Renal cortex interstitium (tissue), 11 donors: ENCODE results near the gene KLHL21. TPM values are rescaled to one million over a fixed set of nuclear protein-coding genes. Genes with fewer than 3 reads are reported as not detected.
"Not testable (repeated sequence)": the region's sequence is repeated elsewhere in the genome, so short reads cannot be mapped to it uniquely, and the experiment has no call there.

Experiments
- DNase-seq, 11 donors: peaks; one replicate each; pipeline ENCODE4 v3.0.0-alpha.2; 2013; ENCODE audit warnings: low read depth in 9 of 11, low spot score in 4 of 11; ENCODE audit errors: extremely low read depth in 1 of 11
- polyA plus RNA-seq, 3 donors: library from polyadenylated mRNA; unstranded; fragments of 120-200 nt; gene quantifications; one replicate each; pipeline ENCODE4 v1.2.1, GENCODE V29; 2013; ENCODE audit not compliant: insufficient read length in 3 of 3

Gene KLHL21
- polyA plus RNA-seq, 3 donors: 12.1 to 17.7 (median 15.4) TPM

DNA sequence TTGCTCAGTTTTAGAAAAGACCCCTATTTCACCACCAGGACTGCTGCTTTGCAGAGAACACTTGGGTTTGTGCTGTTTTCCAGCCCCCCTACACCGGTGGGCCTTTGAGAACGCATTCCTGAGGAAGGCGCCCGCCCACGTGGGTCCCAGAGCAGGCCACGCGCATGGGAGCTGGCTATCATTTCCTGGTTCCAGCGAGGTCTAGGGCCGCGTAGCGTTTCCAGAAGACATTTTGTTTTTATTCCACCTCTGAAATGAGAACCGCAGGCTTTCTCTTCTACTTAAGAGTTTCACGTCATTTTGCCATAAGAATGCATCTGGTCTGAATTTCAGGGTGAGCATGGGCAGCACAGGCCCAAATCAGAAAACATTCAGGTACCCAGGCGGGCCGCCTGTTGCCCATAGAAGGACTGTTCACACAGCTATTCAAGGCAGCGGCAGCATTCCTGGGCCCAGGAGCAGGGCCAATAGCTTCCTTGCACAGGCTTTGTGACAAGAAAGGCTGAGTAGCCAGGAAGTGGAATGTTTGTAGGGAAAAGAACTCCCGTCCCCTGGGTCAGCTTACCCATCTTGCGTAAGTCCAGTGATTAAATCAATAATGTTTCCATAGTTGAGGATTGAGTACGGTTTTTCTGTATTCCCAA lies 1.4 kb upstream of the KLHL21 start:
- peak in 3 of 11 donors; percentile 54 to 75 (median 64) for DNase-seq

DNA sequence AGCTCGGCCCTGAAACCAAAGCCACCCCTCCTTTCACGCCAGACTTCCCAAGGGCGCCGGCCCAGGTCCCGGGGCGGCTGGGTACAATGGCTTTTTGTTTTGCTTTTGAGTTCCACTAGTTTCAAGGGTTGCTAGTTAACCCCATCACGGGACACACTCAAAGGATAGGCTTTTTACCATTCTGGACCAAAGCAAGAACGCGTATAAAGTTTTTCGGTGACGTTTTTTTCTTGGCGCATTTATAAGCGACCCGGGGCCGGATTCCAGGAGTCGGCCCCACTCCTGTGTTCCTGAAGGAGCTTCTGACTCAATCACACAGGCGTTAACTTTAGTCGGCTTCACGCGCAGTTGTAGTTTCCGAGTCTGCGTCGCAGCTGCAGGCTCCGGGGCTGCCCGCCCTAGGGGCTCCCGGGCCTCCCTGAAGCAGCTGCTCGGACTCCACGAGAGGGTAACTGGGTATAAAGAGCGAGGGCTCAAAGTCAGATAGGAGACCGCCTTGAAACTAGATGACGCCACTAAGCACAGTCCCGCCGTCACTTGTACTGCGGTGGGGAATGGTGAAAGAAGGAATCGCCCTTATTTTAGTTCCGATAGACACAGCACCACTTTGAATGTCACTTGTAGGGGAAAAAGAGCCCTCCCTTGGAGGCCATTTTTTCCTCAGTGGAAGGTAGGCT lies 707 bp upstream of the KLHL21 start:
- DNase-seq: peak in 4 of 11 donors; percentile 49 to 64 (median 52)

DNA sequence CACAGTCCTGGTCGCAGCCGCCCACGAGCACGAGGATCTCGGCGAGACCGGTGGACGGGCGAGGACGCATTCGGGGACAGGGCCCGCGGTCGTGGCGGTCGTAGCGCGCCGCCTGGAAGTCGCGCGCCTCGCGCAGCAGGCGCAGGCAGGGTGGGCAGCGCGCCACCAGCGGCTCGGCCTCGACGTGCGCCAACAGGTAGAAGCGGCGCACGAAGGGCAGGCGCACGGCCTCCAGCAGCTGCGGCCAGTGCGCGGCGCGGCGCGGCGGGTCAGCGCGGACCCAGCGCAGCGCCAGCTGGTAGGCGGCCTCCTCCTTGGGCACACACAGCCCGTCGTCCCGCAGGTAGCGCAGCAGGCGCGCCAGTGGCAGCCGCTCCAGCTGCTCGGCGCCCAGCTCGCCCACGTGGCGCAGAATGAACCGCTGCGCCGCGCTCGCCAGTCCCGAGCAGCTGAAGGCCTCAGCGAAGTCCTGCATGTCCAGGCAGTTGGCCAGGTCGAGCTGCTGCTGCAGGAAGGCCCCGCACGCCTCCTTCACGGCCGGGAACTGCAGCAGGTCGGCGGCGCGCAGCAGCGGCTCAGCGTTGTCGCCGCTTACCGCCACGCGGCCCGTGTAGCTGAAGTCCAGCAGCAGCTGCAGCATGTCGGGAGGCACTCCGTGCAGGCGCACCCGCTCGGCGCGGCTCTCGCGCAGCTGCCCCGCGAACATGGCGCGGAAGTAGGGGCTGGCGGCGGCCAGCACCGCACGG lies 573 bp downstream of the KLHL21 start:
- peak in 1 of 11 donors; percentile 48 for DNase-seq

DNA sequence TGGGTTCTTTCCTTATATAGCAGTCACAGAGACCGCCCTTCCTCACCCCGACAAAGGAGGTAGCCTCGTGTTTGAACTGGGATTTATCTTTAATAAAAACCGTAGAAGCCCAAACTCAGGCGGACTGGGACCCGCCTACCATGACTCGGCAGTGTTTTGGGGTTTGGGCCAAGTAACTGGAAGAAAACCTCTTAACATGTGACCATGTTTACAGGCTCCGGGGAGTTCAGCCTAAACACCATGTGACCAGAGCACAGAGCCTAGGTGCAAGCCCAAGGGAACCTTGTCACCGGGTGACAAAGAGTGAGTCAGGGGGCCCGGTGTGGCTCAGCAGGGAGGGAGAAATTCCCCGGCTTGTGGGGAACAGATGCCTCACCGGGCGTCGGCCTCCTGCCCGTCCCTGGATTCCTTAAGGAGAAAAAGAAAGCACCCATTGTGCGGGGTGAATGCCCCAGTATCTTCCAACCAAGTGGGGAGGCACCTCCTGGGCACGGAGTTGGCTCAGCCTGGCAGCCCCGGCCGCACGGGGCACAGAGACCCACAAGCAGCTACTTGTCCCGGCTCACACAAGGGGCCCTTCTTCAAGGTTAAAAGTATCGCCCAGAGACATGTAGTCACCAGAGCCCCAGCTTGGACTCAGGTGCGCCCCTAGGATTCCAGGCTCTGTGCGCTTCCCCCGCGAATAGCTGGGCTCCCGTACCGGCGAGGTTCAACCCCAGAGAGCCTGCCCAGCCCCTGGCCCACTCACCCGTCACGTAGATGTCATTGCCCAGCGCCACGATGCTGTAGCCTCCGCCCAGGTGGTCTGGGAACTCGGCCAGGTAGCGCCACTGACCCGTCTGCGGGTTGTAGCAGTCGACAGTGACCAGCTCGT lies 1.4 kb downstream of the KLHL21 start:
- DNase-seq: peak in 1 of 11 donors; percentile 50

DNA sequence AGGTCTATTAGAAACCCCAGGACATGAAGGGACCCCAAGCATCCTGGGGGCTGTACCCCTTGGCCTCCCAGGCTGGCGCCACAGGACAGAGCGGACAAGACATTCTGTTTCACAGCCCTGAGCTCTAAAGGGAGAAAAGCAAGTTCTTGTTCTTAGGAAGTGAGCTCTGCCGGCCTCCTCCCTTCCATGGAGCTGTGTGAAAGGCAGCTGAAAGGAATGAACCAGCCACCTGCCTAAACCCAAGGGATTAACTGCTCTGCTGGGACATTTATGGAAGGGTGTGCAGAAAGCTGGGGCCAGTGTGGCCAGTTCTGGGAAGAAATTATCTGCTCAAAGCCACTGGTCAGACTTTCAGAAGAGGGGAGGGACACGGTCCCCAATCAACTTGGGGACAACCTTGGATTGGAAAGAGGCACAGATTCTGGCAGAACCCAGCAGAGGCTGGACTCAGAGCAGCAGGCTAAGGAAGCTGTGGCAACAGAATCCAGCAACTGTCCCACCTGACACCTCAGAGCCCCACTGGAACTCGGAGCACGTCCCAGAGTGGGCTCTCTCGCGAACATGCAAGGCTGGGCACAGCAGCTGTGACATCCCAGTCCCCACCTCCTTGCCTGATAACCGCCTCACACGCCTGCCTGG lies 2.1 kb downstream of the KLHL21 start:
- DNase-seq: no peak

DNA sequence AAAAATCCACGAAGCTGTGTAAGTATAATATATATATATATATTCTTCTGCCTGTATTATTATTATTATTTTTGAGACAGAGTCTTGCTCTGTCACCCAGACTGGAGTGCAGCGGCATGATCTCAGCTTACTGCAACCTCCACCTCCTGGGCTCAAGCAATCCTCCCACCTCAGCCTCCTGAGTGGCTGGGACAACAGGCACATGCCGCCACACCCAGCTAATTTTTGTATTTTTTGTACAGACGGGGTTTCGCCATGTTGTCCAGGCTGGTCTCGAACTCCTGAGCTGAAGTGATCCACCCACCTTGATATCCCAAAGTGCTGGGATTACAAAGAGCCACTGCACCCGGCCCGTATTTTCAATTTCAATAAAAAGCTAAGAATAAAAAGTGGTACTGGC lies 2.7 kb downstream of the KLHL21 start:
- DNase-seq: not testable (repeated sequence)

DNA sequence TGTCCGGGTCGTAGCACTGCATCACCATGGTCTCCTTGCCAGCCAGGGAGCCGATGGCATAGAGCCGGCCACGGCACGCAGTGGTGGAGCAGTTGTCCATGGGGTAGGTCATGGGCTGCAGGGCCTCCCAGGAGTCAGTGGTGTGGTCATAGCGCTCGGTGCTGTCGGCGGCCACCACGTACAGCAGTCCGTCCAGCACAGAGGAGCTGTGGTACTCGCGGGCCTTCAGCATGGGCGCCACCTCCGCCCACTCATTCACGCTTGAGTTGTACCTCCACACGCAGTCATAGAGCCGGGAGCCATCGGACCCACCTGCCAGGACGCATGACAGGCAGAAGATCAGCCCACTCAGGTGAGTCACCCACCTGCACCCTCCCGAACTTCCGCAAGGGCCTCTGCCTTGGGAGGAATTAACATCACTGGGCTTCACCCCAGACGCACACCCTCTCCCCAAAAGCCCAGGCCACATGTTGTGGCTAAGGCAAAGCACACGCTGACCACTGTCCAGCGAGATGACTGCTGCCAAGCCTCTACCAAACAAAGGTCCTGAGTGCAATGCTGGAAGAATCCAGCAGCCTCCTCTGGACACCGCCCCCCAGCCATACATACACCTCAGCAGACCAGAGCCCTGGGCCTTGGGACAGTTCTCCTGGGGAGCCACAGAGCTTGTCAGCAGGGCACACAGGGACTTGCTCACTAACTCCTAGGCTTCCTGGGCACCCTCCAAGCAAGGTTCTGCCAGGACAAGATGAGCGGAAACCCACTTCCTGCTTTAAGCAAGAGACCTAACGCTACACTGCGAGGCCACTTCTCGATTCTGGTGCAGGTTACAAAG lies 3.3 kb downstream of the KLHL21 start:
- no peak for DNase-seq

DNA sequence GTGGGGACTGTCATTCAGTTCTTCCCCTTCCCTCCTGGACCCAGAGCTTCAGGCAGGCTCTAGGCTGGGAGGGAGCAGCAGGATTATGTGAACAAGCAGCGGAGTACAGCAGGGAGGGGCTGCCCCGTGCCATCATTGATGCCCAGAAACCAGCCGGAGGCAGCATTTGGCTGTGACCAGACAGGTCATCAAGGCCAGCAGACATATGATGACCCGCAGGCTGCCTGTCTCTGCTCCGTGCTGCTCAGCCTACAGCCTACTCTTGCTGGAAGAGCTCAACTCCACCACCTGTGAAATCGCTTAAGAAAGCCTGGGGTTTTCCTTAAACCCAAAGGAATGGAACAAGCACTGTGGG lies 4.9 kb downstream of the KLHL21 start:
- no peak for DNase-seq

DNA sequence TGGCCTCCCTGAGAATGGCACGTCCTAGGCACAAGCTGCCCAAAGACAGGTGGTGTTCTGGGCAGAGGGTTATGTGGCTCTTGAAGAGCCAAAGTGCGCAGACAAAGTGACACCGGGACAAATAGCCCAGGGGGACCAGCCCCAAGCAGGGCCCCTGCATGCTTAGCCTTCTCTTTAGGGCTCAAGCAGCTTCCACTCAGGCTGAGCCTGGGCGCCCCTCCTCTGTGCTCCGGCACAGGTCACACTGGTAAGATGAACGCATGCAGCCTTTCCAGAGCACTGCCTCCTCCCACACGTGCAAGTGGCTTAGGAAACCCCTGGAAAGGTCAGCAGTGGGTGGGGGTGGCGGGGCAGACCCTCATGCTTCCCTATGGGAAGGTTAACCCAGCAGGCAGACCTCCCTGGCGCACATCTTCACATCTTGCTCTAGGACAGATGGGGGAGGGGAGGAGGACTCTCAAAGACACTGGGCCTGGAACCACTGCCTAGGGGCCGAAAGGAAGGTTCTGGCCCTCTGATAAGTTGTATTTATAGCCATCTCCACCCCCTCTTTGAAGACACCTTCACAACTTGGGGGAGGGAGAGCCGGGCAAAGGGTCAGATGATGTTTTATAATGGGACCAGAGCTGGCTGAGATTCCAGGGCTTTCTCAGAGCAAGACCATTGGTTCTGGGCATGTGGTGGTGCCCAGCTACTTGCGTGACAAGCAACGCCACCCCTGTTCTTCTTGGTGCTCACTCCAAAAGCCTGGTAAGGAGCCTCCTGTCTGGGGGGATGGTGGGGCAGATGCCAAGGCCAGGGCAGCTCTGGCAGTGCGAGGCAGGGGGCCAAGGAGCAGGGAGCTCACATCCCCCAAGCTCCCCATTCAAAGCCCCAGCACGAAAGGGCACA lies 5.5 kb downstream of the KLHL21 start:
- no peak for DNase-seq

DNA sequence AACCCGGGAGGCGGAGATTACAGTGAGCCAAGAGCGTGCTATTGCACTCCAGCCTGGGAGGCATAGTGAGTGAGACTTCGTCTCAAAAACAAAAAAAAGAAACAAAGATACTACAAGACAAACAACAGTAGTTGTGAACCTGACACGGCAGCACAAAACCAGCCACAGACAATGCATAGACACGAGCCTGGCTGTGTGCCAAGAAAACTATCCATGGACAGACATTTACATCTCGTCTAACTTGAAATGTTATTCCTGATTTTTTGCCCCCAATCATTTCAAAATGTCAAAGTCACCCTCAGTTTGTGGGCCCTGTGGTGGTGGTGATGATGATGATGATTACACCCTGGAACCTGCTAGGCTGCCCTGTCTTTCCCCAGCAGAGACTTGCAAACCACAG lies 6.3 kb downstream of the KLHL21 start:
- DNase-seq: no peak

DNA sequence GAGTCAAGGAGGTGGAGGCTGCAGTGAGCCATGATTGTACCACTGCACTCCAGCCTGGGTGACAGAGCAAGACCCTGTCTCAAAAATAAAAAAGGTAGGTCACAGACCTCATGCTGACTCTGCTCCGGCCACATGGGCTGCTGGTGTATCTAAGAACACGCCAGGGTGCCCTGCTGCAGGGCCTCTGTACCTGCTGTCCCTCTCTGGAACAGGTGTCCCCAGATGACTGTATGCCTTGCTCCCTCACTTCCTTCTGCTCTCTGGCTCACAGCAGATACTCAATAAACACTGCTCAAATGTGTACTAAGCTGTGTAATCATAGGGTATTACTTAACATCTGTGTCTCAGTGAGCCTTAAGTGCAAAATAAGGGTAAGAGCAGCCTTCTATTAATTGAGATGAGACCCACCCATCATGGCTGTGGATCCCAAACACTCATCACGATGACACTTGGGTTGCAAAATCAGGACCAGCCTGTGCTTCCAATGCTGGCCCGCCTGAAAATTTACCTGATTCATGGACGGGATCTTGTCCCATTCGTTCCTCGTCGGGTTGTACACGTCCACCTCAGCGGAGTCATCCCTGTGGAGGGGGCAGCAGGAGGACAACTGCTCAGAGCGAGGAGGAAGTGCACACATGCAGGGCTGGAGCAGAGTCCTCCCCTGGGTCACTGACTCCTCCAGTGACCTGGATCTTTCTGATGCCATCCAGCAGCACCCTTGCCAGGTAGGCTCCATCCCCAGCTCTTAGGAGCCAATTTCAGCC lies 7.5 kb downstream of the KLHL21 start:
- no peak for DNase-seq

DNA sequence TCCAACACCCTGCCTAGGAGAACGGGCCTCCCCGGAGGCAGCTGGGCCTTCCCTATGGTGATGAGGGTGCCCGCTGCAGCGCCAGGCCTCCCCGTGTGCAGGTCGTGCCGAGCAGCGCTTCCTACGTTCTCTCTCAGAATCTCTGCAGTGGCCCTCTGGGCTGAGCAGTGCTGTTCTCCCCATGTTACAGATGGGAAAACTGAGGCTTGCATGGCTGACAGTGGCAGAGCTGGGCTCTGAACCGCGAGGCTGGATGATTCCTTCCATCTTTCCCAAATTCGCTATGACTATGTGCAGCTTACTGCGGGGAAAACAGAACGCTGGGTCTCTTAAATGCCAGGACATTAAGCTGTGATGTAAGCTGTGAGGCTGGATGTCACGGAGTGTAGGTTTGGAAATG lies 8.9 kb downstream of the KLHL21 start:
- DNase-seq: no peak

DNA sequence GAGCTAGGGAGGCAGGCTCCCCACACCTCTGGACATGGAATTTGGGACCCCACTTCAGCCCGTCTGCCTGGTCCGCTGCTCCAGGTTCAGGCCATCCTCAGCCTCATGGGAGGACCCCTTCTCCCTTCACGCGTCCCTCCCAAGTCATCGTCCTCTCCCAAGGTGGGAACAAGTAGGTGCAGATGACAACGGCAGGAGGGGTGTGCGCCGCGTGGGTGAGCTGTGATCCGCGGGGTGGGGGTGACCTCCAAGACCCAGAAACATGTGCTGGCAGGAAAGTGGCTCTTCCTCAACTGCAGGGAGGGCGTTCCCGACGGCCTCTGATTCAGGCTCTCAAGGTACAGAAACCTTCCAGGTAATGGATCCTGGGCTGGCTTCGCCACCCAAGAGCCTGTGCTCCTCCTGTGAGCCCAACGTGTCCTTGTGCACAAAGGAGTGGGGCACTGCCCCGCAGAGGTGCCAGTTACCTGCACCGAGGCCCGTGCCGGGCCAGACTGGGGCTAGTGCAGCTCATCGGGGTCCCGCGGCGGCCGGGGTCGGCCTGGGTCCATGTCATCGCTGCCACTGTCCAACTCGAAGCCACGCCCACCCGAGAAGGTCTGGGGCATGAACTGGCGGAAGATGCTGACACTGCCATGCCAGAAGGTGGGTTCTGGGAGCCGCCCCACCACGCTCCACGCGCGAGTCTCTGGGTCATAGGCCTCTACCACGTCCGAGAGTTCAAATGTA lies 9.6 kb downstream of the KLHL21 start:
- no peak for DNase-seq

DNA sequence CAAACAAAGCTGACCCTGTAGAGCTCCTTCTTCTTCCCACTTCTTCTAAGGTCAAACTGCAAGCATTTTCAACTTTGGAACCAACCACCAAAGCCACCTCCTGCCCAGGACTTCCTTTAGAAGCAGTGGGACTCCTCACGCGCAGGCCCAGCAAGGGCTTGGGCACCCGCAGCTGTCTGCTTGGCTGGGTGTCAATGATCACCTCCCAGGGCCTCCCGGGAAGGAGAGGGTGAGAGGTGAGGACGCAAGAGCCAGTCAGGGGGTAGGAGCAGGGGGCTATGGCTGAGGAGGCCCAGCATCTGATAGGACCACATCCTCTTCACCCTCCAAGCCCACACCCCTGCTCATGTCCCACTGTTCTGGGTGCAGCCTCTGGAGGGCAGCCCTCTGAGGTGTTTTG lies 10.2 kb downstream of the KLHL21 start:
- DNase-seq: no peak

DNA sequence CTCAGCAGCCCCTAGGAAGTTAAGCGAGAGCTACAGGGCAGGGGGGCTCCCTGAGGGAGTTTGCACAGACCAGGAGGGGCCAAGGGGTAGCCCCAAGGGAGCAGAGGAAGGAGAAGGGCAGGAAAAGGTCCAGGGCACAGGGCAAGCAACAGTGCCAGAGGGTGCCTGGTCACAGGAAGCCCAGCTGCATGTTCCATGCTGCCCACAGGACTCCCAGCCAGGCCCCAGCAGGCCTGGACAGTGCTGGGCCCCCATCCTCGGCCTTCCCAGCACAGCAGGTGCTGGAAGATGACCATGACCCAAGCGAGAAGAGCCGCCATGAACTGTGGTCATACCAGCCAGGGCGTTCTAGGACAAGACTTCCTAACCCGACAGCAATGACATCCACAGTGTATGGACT lies 11.0 kb downstream of the KLHL21 start:
- no peak for DNase-seq

DNA sequence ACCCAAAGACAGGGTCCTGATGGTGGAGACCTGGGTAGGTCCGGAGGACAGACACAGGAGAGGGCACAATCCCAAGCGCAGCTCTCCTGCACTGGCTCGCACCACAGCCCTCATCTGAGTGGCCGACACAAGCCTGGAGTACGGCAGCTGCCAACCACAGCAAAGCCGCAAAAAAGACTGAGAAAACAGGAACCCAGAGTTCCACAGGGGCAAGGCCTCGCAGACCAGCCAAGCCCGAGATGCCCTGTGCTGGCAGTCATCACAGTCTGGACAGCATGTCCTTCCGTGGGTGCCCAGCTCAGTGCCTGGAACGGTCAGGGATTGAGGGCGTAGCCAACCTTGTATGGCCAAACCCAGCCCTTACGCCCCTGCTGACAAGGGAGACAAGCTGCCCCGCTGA lies 11.4 kb downstream of the KLHL21 start:
- no peak for DNase-seq
